ENCODE data around the gene ZMYND12.

Gene ZMYND12

GRCh38 chr1:42385283-42385682 is 70.5 kb downstream of the ZMYND12 start:
- DNase-seq = no peak

GRCh38 chr1:42381280-42381673 is 74.5 kb downstream of the ZMYND12 start:
- DNase-seq = no peak

- peak; percentile 76 for DNase-seq
Measured at GRCh38 chr1:42380586-42381279, 75.1 kb downstream of the ZMYND12 start, which contains the start of gene RIMKLA. Gene RIMKLA (plus strand): TSS chr1:42380792. CDS start chr1:42380935, 143 bp downstream.
